Epithelial cell of proximal tubule (primary cell): Measurements from ENCODE around the gene NPIPB2. TPM values are rescaled to one million over a fixed set of nuclear protein-coding genes. Genes with fewer than 3 reads are reported as not detected.
"Not testable (repeated sequence)": the region's sequence is repeated elsewhere in the genome, so short reads cannot be mapped to it uniquely, and the experiment has no call there.

Experiments
- DNase-seq: peaks from one replicate; pipeline ENCODE4 v3.0.0-alpha.2; 2011; ENCODE audit warnings: low read depth
- H3K4me3 ChIP-seq: 2 replicates; pipeline ENCODE4 v1.5.1; 2011; ENCODE audit warnings: low read depth, mild to moderate bottlenecking, low read length
- CTCF ChIP-seq: conservative IDR thresholded peaks from 2 replicates; pipeline ENCODE4 v1.5.1; 2012; ENCODE audit warnings: low read depth, mild to moderate bottlenecking, low read length
- total RNA-seq: library from RNA; depleted of rRNA; stranded (reverse); fragments of >200 nt; gene quantifications from 2 replicates; pipeline ENCODE4 v1.2.3, GENCODE V29; 2015

The NPIPB2 gene
- total RNA-seq, 1 donor from 2014 or later, result not detected

- TF ChIP-seq CTCF, result no peak
- no peak for DNase-seq
- H3K4me3 ChIP-seq, result no peak overlapping the region
These were observed 37.3 kb upstream of the NPIPB2 start for GRCh38 chr16:11979013-11979672.

GRCh38 chr16:11978080-11978479 is 36.2 kb upstream of the NPIPB2 start:
- no peak for TF ChIP-seq CTCF
- DNase-seq, result no peak
- peak overlapping the region; percentile 92 for H3K4me3 ChIP-seq

GRCh38 chr16:11977376-11978041 is 35.7 kb upstream of the NPIPB2 start:
- TF ChIP-seq CTCF, result no peak
- no peak for DNase-seq
- peak overlapping the region; percentile 92 for H3K4me3 ChIP-seq

- no peak for DNase-seq
- TF ChIP-seq CTCF, result no peak
- H3K4me3 ChIP-seq, result peak overlapping the region; percentile 92
These were observed 35.1 kb upstream of the NPIPB2 start for GRCh38 chr16:11976850-11977375.

GRCh38 chr16:11973070-11973469 is 31.2 kb upstream of the NPIPB2 start:
- DNase-seq, result no peak
- TF ChIP-seq CTCF, result no peak
- no peak overlapping the region for H3K4me3 ChIP-seq

- TF ChIP-seq CTCF, result peak; percentile 35
- no peak for DNase-seq
- no peak overlapping the region for H3K4me3 ChIP-seq
These were observed 30.3 kb upstream of the NPIPB2 start for GRCh38 chr16:11972128-11972527.

GRCh38 chr16:11970292-11970691 is 28.4 kb upstream of the NPIPB2 start:
- H3K4me3 ChIP-seq, DNase-seq: not testable (repeated sequence)
